SU-DHL-6 (cell line): ENCODE results near the gene RNASE8.

Experiments used
- EZH2phosphoT487 ChIP-seq: fragments of 200-600 bp; sonication (generic), shearing (Covaris generic); conservative IDR thresholded peaks from 2 replicates; pipeline ENCODE4 v1.6.1; 2018; ENCODE audit warnings: mild to moderate bottlenecking, antibody characterized with exemption, low read length, moderate library complexity, mixed read lengths
- TF ChIP-seq, protein P1 (sequence below): fragments of 200-600 bp; sonication (generic); IDR thresholded peaks from one replicate; pipeline ENCODE4 v1.5.1; 2017; ENCODE audit warnings: antibody characterized with exemption, mild to moderate bottlenecking, low read length, moderate library complexity; ENCODE audit not compliant: insufficient read depth, poor library complexity, severe bottlenecking

DNA sequence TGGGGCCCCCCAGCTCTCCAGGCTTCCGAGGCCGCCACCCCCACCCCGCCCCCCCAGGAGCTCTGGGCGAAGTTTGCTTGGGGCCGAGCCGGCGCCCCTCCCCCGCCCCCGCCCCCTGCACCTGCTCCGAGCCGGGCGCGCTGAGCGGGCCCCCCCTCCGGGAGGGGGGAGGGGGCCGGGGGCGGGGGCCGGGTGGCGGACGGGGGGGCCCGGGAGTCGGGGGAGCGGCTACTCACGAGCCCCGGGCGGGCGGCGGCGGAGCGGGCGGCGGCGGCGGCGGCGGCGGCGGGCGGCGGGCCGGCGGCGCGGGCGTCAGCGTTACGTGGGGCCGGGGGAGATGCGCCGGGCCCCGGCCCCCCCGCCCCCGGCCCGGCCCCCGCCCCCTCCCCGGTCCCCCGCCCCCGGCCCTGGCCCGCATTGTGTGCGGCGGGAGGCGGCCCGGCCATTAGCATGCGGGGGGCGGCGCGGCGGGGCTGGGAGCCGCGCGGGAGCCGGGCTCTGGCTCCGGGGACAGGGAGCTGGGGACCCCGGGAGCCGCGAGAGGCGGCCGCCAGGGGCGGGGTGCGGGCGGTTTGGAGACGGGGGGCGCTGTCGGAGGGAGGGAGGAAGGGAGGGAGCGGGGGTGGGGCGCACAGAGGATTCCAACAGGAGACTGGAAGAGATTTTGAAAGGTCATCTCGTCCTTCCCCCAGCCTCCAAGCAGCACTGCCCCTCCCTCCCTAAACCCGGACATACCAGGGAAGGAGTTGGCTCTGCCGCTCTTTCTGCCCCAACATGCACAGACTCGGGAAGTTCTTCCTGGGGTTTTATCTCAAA lies 40.7 kb downstream of the RNASE8 start, which contains the start of gene ZNF219:
- TF ChIP-seq, protein P1, sequence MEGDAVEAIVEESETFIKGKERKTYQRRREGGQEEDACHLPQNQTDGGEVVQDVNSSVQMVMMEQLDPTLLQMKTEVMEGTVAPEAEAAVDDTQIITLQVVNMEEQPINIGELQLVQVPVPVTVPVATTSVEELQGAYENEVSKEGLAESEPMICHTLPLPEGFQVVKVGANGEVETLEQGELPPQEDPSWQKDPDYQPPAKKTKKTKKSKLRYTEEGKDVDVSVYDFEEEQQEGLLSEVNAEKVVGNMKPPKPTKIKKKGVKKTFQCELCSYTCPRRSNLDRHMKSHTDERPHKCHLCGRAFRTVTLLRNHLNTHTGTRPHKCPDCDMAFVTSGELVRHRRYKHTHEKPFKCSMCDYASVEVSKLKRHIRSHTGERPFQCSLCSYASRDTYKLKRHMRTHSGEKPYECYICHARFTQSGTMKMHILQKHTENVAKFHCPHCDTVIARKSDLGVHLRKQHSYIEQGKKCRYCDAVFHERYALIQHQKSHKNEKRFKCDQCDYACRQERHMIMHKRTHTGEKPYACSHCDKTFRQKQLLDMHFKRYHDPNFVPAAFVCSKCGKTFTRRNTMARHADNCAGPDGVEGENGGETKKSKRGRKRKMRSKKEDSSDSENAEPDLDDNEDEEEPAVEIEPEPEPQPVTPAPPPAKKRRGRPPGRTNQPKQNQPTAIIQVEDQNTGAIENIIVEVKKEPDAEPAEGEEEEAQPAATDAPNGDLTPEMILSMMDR, result no peak
- TF ChIP-seq EZH2phosphoT487, result no peak
